ENCODE measurements around the gene SUSD5.

GRCh38 chr3:33111581-33111980 lies 107.0 kb downstream of the SUSD5 start:
- TF ChIP-seq TAF1 (IDR thresholded peaks at IDR 0.05; ENCODE audit: borderline replicate concordance, insufficient read depth, low read length) (no peak), POLR2AphosphoS5 (IDR thresholded peaks at IDR 0.05; ENCODE audit: low read depth, low read length) (no peak), REST (IDR thresholded peaks at IDR 0.05; ENCODE audit: insufficient read depth in 1 of 2, low read depth in 2 of 2, low read length in 2 of 2) (no peak), SIN3A (IDR thresholded peaks at IDR 0.05; ENCODE audit: borderline replicate concordance, insufficient read depth, low read length) (no peak), FOXP2 (optimal IDR thresholded peaks at IDR 0.05; ENCODE audit: borderline replicate concordance, extremely low read depth, extremely low read length, insufficient read depth) (no peak)
